Measurements from ENCODE around the gene PTBP3. TPM values are rescaled to one million over a fixed set of nuclear protein-coding genes. Genes with fewer than 3 reads are reported as not detected.
"Not testable (repeated sequence)": the region's sequence is repeated elsewhere in the genome, so short reads cannot be mapped to it uniquely, and the experiment has no call there.

Gene PTBP3
- total RNA-seq, 1 experiment from 2014 or later: 23.2 TPM

- ChIA-PET CTCF (no interaction called here), POLR2A (ENCODE audit: unreplicated experiment) (no interaction called here)
- DNase-seq (no peak), ATAC-seq (no peak)
- H3K36me3 ChIP-seq (ENCODE audit: low read depth, low read length): no peaks in the 10 kb centered on the region
- H3K27me3 ChIP-seq (ENCODE audit: low read length): no peaks in the 10 kb centered on the region
- H3K27ac ChIP-seq (ENCODE audit: low read length): no peak overlapping the region
- no peaks in the 10 kb centered on the region for H4K20me1 ChIP-seq (ENCODE audit: low read length)
- H3K9me2 ChIP-seq (replicated peaks; ENCODE audit: low read length): no peaks in the 10 kb centered on the region
- H3K4me1 ChIP-seq (ENCODE audit: insufficient read depth, low read length): peaks cover 21% of the 10 kb centered on the region
- no peak overlapping the region for H2AFZ ChIP-seq (ENCODE audit: low read length)
- H3K4me2 ChIP-seq (ENCODE audit: low read length): peak overlapping the region; percentile 89
- H3K4me3 ChIP-seq (ENCODE audit: low read length): peak overlapping the region; percentile 99; the same call in 1 of the 2 replicates
- intact Hi-C loops (cut with micrococcal nuclease): no loop called here
- H3F3A ChIP-seq (ENCODE audit: low read length, unreplicated experiment): no peaks in the 10 kb centered on the region
- no peaks in the 10 kb centered on the region for H3K9me3 ChIP-seq (ENCODE audit: low read length)
- H3K9ac ChIP-seq (ENCODE audit: low read length): no peak overlapping the region
- no peak for TF ChIP-seq EZH2 (IDR thresholded peaks at IDR 0.05; ENCODE audit: low read length, unreplicated experiment)
- TF ChIP-seq EZH2phosphoT487 (IDR thresholded peaks at IDR 0.05; ENCODE audit: borderline replicate concordance, low read length): no peak
- TF ChIP-seq, protein P1, sequence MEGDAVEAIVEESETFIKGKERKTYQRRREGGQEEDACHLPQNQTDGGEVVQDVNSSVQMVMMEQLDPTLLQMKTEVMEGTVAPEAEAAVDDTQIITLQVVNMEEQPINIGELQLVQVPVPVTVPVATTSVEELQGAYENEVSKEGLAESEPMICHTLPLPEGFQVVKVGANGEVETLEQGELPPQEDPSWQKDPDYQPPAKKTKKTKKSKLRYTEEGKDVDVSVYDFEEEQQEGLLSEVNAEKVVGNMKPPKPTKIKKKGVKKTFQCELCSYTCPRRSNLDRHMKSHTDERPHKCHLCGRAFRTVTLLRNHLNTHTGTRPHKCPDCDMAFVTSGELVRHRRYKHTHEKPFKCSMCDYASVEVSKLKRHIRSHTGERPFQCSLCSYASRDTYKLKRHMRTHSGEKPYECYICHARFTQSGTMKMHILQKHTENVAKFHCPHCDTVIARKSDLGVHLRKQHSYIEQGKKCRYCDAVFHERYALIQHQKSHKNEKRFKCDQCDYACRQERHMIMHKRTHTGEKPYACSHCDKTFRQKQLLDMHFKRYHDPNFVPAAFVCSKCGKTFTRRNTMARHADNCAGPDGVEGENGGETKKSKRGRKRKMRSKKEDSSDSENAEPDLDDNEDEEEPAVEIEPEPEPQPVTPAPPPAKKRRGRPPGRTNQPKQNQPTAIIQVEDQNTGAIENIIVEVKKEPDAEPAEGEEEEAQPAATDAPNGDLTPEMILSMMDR (conservative IDR thresholded peaks at IDR 0.05; ENCODE audit: low read depth, low read length): no peak
- BruUV-seq (replicated peaks): no TSS peak
- H3K79me2 ChIP-seq (ENCODE audit: low read length): peaks cover 36% of the 10 kb centered on the region
Observed at GRCh38 chr9:112377087-112377486, 43.7 kb upstream of the PTBP3 start.

DNA sequence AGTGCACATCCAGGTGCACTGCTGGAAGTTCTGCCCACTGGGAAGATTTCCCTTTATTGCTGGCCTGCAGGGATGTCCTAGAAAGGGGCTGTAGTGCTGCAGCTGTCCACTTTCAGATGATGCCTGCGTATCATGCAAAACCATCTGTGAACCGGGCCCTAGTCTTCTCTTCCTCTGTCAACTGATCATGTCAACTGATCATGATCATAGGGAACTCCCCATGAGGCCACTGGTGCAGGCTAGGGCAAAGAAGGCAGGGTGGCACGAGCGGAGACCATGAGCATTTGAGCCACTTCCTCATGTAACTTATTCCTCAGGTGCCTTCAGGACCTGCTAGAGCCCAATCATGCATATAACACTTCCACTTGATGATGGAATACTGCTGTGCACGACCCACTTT, 41.9 kb upstream of the PTBP3 start:
- Histone ChIP-seq H3K4me1 (ENCODE audit: insufficient read depth, low read length) (peaks cover 11% of the 10 kb centered on the region; the same call in 1 of the 2 replicates), H3F3A (ENCODE audit: low read length, unreplicated experiment) (no peaks in the 10 kb centered on the region), H3K79me2 (ENCODE audit: low read length) (peaks cover 19% of the 10 kb centered on the region), H3K9me2 (replicated peaks; ENCODE audit: low read length) (no peaks in the 10 kb centered on the region), H3K4me2 (ENCODE audit: low read length) (no peak overlapping the region), H3K4me3 (ENCODE audit: low read length) (no peak overlapping the region), H3K9ac (ENCODE audit: low read length) (no peak overlapping the region), H3K27me3 (ENCODE audit: low read length) (no peaks in the 10 kb centered on the region), H3K27ac (ENCODE audit: low read length) (no peak overlapping the region), H2AFZ (ENCODE audit: low read length) (no peak overlapping the region), H3K36me3 (ENCODE audit: low read depth, low read length) (no peaks in the 10 kb centered on the region), H4K20me1 (ENCODE audit: low read length) (no peaks in the 10 kb centered on the region), H3K9me3 (ENCODE audit: low read length) (no peaks in the 10 kb centered on the region)
- no TSS peak for BruUV-seq (replicated peaks)
- ATAC-seq (no peak), DNase-seq (no peak)
- intact Hi-C loops (cut with micrococcal nuclease): no loop called here
- POLR2A ChIA-PET (ENCODE audit: unreplicated experiment): no interaction called here
- CTCF ChIA-PET: no interaction called here
- TF ChIP-seq, protein P1 (conservative IDR thresholded peaks at IDR 0.05; ENCODE audit: low read depth, low read length): no peak
- no peak for TF ChIP-seq EZH2 (IDR thresholded peaks at IDR 0.05; ENCODE audit: low read length, unreplicated experiment)
- TF ChIP-seq EZH2phosphoT487 (IDR thresholded peaks at IDR 0.05; ENCODE audit: borderline replicate concordance, low read length): no peak

DNA sequence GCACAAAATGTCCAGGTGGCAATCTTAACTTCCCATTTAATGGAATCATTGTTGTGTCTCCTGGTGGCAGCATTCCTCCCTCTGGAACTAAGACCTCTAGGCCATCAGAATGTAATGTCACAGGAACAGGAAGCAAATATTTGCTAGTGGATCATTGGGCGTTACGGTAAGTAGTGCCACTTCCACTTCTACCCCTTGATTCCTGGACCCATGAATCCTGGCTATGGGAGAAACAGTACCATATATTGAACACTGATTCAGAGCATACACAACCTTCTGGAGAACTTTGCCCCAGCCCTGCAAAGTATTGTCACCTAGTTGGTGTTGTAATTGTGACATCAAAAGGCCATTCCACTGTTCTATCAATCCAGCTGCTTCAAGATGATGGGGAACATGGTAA, 40.8 kb upstream of the PTBP3 start:
- H3K4me3 ChIP-seq (ENCODE audit: low read length); ATAC-seq; H3K36me3 ChIP-seq (ENCODE audit: low read depth, low read length); BruUV-seq (replicated peaks); H3K9ac ChIP-seq (ENCODE audit: low read length); H3K4me2 ChIP-seq (ENCODE audit: low read length); H3K27ac ChIP-seq (ENCODE audit: low read length); H3K27me3 ChIP-seq (ENCODE audit: low read length); H3K9me2 ChIP-seq (replicated peaks; ENCODE audit: low read length); POLR2A ChIA-PET (ENCODE audit: unreplicated experiment); H2AFZ ChIP-seq (ENCODE audit: low read length); H3F3A ChIP-seq (ENCODE audit: low read length, unreplicated experiment); DNase-seq; H3K9me3 ChIP-seq (ENCODE audit: low read length); intact Hi-C loops (cut with micrococcal nuclease); H4K20me1 ChIP-seq (ENCODE audit: low read length): not testable (repeated sequence)
- Histone ChIP-seq H3K79me2 (ENCODE audit: low read length) (peaks cover 12% of the 10 kb centered on the region; the same call in 1 of the 2 replicates), H3K4me1 (ENCODE audit: insufficient read depth, low read length) (peaks cover 11% of the 10 kb centered on the region; the same call in 1 of the 2 replicates)
- CTCF ChIA-PET: interaction anchor here (0.7 kb wide), 1 partner anchor 40 kb away, joined by 4 read pairs; no protein-coding TSS in a partner anchor

GRCh38 chr9:112373666-112374065, 40.2 kb upstream of the PTBP3 start:
- ATAC-seq; H3K27ac ChIP-seq (ENCODE audit: low read length); H3K9me2 ChIP-seq (replicated peaks; ENCODE audit: low read length); H2AFZ ChIP-seq (ENCODE audit: low read length); intact Hi-C loops (cut with micrococcal nuclease); H3K9ac ChIP-seq (ENCODE audit: low read length); POLR2A ChIA-PET (ENCODE audit: unreplicated experiment); H3K4me3 ChIP-seq (ENCODE audit: low read length); H3K79me2 ChIP-seq (ENCODE audit: low read length); H3K27me3 ChIP-seq (ENCODE audit: low read length); DNase-seq; BruUV-seq (replicated peaks); H3F3A ChIP-seq (ENCODE audit: low read length, unreplicated experiment); H3K4me2 ChIP-seq (ENCODE audit: low read length); H4K20me1 ChIP-seq (ENCODE audit: low read length); H3K9me3 ChIP-seq (ENCODE audit: low read length); H3K36me3 ChIP-seq (ENCODE audit: low read depth, low read length): not testable (repeated sequence)
- peaks cover 11% of the 10 kb centered on the region; the same call in 1 of the 2 replicates for H3K4me1 ChIP-seq (ENCODE audit: insufficient read depth, low read length)
- CTCF ChIA-PET: interaction anchor here (0.7 kb wide), 1 partner anchor 41 kb away, joined by 4 read pairs; no protein-coding TSS in a partner anchor

All from PC-3 (cell line).